PC-3 (cell line): ENCODE data around the gene PLXNB3.

Experiments
- CTCF ChIP-seq: fragments of 300-600 bp; sonication (generic); conservative IDR thresholded peaks from 2 replicates; pipeline ENCODE4 v1.5.1; 2017; ENCODE audit warnings: antibody characterized with exemption, low read depth, mild to moderate bottlenecking, low read length
- EZH2 ChIP-seq: fragments of 300-600 bp; sonication (generic); IDR thresholded peaks from one replicate; pipeline ENCODE4 v1.6.1; 2017; ENCODE audit warnings: antibody characterized with exemption, mild to moderate bottlenecking, low read length; ENCODE audit not compliant: unreplicated experiment
- EZH2phosphoT487 ChIP-seq: fragments of 300-600 bp; sonication (generic); IDR thresholded peaks from 2 replicates; pipeline ENCODE4 v1.6.1; 2018; ENCODE audit warnings: mild to moderate bottlenecking, antibody characterized with exemption, low read length, borderline replicate concordance

DNA sequence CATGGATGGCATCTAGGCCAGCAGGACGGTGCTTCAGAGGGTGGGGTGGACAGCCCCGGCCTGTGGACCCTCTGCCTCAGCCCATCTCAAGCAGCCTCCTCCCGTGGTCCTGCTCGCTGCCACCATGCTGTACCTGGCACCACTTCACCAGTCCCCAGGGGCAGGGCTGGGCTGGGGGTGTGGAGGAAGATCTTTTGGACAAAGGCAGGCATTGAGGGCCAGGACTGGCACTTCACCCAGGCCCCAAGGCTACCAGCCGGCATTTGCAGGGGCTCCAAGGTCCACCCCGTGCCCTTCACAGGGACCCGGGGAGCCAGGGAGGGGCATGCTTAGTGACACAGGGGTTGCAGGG is 713 bp downstream of the PLXNB3 start:
- no peak for TF ChIP-seq EZH2phosphoT487
- TF ChIP-seq CTCF, result no peak
- no peak for TF ChIP-seq EZH2
